ENCODE results near the gene RAP1GDS1.
"Not testable (repeated sequence)": the region's sequence is repeated elsewhere in the genome, so short reads cannot be mapped to it uniquely, and the experiment has no call there.

Gene RAP1GDS1

DNA sequence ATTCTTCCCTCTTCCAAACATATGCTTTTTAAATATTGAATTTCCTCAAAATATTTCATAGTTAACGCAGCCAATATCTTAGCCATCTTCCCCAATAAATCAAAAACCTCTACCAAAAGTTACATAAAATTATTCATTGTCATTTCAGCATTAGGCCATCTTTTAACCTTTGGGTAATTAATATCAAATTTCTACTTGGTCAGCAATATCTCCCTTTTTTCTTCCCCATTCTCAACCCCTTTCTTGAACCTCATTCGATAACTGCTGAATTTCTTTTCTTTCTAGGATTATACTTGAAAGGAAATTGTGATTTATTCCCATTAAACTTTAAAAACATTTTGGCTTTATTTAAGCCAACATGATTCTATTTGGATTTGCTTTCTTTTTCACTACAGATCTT, 65.0 kb downstream of the RAP1GDS1 start:
- DNase-seq (ENCODE audit: low read depth), result no peak
- H3K4me3 ChIP-seq (ENCODE audit: low read depth, low read length), result no peak overlapping the region
- TF ChIP-seq, protein P1, sequence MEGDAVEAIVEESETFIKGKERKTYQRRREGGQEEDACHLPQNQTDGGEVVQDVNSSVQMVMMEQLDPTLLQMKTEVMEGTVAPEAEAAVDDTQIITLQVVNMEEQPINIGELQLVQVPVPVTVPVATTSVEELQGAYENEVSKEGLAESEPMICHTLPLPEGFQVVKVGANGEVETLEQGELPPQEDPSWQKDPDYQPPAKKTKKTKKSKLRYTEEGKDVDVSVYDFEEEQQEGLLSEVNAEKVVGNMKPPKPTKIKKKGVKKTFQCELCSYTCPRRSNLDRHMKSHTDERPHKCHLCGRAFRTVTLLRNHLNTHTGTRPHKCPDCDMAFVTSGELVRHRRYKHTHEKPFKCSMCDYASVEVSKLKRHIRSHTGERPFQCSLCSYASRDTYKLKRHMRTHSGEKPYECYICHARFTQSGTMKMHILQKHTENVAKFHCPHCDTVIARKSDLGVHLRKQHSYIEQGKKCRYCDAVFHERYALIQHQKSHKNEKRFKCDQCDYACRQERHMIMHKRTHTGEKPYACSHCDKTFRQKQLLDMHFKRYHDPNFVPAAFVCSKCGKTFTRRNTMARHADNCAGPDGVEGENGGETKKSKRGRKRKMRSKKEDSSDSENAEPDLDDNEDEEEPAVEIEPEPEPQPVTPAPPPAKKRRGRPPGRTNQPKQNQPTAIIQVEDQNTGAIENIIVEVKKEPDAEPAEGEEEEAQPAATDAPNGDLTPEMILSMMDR (IDR thresholded peaks at IDR 0.05; ENCODE audit: insufficient read depth, low read depth, low read length, missing control alignments), result no peak

DNA sequence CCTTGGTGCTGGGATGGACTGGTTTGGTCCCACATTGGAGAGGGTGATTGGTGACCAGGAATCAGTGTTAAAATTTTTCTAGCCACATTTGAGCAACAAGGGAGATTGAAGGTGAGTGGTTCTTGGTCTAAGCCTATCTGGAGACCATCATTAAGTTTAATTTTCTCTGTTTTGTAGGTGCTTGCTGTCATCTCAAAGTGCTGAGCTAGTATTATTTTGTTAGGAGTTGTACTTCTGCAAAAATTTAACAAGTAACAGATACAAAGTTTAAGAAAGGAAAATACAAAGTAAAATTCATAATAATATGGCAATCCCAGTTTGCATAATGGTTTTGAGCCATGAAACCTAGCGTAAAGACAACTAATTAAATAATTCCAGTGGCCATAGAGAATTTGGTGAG, 66.5 kb downstream of the RAP1GDS1 start:
- TF ChIP-seq, protein P1 (IDR thresholded peaks at IDR 0.05; ENCODE audit: insufficient read depth, low read depth, low read length, missing control alignments), result no peak
- no peak for DNase-seq (ENCODE audit: low read depth)
- H3K4me3 ChIP-seq (ENCODE audit: low read depth, low read length), result no peak overlapping the region

DNA sequence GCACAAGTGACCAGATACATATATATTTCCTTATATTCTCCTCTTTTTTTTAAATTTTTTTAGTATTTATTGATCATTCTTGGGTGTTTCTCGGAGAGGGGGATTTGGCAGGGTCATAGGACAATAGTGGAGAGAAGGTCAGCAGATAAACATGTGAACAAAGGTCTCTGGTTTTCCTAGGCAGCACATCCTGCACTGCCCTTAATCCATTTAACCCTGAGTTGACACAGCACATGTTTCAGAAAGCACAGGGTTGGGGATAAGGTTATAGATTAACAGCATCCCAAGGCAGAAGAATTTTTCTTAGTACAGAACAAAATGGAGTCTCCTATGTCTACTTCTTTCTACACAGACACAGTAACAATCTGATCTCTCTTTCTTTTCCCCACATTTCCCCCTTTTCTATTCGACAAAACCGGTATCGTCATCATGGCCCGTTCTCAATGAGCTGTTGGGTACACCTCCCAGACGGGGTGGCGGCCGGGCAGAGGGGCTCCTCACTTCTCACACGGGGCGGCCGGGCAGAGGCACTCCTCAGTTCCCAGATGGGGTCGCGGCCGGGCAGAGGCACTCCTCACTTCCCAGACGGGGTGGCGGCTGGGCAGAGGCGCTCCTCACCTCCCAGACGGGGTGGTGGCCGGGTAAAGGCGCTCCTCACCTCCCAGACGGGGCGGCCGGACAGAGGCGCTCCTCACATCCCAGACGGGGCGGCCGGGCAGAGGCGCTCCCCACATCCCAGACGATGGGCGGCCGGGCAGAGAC, 68.9 kb downstream of the RAP1GDS1 start:
- H3K4me3 ChIP-seq (ENCODE audit: low read depth, low read length); DNase-seq (ENCODE audit: low read depth): not testable (repeated sequence)

DNA sequence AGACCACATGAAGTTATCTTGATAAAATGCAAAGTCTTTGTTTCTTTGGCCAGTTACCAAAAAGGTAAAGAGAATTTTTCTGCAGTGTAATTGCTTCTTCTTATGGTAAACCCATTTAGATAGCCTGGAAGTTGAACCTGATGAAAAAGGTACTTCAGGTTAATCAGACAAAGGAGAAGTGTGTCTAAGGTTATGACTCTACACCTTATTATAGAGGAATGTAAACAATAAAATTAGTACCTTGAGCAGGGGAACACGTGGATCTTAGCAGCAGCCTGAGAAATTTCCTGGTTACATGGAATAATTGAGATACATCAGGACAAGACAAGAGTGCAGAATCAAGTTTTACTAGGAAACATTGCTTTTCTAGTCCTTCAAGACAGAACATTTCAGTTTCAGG, 70.8 kb downstream of the RAP1GDS1 start:
- TF ChIP-seq, protein P1 (IDR thresholded peaks at IDR 0.05; ENCODE audit: insufficient read depth, low read depth, low read length, missing control alignments), result no peak
- H3K4me3 ChIP-seq (ENCODE audit: low read depth, low read length), result no peak overlapping the region
- no peak for DNase-seq (ENCODE audit: low read depth)

DNA sequence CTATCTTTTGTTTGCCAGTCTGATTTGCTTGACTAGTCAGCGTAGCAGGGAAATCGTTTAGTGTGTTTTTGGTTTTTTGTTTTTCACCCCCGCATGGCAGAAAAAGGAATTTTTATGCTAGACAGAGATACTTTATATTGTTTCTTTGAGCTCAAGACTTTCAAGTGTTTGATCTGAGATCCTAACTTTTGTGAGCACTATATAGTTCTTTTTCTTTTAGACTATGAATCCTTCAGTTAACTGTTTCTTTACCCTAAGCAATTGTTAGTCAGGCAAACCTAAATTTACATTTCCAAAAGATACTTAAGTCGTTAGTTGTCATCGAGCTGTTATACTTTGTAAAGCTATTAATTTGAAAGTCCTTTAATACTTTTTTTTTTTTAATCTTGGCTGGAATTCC, 73.3 kb downstream of the RAP1GDS1 start:
- DNase-seq (ENCODE audit: low read depth), result no peak
- no peak overlapping the region for H3K4me3 ChIP-seq (ENCODE audit: low read depth, low read length)
- TF ChIP-seq, protein P1 (IDR thresholded peaks at IDR 0.05; ENCODE audit: insufficient read depth, low read depth, low read length, missing control alignments), result no peak

DNA sequence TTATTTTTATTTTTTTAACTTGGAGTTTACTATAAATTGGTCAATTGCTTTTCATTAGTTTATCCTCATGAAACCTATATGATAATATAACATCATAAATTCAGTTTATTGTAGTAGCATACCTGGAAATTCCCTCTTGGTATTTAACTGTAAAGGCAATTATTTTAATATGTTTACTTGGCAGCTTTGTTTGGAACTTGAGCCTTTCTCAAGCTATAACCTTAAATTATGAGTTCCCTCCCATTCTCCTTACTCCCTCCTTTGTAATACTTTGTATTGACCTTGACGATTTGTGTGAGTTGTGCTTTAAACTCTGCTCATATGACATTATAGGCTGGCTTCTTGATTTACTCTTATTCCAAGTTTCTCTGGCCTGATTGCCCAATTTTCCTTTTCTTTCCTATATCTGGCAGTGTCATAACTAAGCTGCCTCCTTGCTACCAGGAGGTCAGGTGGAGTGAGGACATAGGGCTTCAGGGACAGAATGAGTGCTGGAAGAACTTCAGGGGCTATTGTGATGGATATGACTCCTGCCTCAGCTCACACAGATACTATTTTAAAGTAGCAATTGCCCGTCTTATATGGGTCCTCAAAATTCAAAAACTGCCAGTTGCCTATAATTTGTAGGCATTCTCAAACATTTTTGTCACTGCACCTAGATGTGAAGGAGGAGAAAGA, 77.7 kb downstream of the RAP1GDS1 start:
- TF ChIP-seq, protein P1 (IDR thresholded peaks at IDR 0.05; ENCODE audit: insufficient read depth, low read depth, low read length, missing control alignments), result no peak
- DNase-seq (ENCODE audit: low read depth), result no peak
- no peak overlapping the region for H3K4me3 ChIP-seq (ENCODE audit: low read depth, low read length)

DNA sequence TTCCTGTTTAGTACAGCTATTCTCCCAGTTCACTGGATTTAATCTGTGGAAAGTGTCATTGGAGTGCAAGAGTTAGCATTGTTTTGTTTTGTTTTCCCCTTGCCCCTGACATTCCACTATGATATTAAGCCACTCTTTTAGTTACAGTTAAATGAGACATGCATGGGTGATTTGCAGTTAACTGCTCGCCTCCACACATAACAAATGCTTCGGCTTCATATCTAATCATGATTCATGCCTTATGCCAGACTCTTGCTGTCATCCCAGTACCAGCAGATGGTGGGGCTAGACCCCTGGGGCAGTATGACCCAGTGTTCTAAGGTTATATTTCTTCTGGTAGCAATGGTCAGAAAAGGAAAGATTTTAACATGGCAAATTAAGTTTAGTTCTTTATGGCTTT, 80.1 kb downstream of the RAP1GDS1 start:
- H3K4me3 ChIP-seq (ENCODE audit: low read depth, low read length), result no peak overlapping the region
- no peak for DNase-seq (ENCODE audit: low read depth)
- TF ChIP-seq, protein P1 (IDR thresholded peaks at IDR 0.05; ENCODE audit: insufficient read depth, low read depth, low read length, missing control alignments), result no peak

Data from GM12865 (cell line).